ENCODE data around the gene CHI3L1.

Gene CHI3L1

GRCh38 chr1:203149188-203149840 lies 37.2 kb downstream of the CHI3L1 start:
- no peak for DNase-seq

- no peak for DNase-seq
Measured at GRCh38 chr1:203148579-203148978, 37.9 kb downstream of the CHI3L1 start.

GRCh38 chr1:203148127-203148526 lies 38.4 kb downstream of the CHI3L1 start:
- no peak for DNase-seq

GRCh38 chr1:203147376-203147775 lies 39.1 kb downstream of the CHI3L1 start:
- DNase-seq: no peak

- DNase-seq: no peak
Measured at GRCh38 chr1:203146537-203146936, 40.0 kb downstream of the CHI3L1 start.

- no peak for DNase-seq
Measured at GRCh38 chr1:203146042-203146369, 40.5 kb downstream of the CHI3L1 start.

GRCh38 chr1:203145321-203146041 lies 41.0 kb downstream of the CHI3L1 start:
- no peak for DNase-seq

GRCh38 chr1:203144661-203145060 lies 41.8 kb downstream of the CHI3L1 start:
- peak; percentile 32 for DNase-seq

GRCh38 chr1:203143641-203144040 lies 42.9 kb downstream of the CHI3L1 start:
- no peak for DNase-seq

- no peak for DNase-seq
Measured at GRCh38 chr1:203142684-203143408, 43.7 kb downstream of the CHI3L1 start.

GRCh38 chr1:203142124-203142523 lies 44.4 kb downstream of the CHI3L1 start:
- DNase-seq: no peak

GRCh38 chr1:203140743-203141520 lies 45.6 kb downstream of the CHI3L1 start:
- no peak for DNase-seq

GRCh38 chr1:203139976-203140475 lies 46.5 kb downstream of the CHI3L1 start:
- no peak for DNase-seq

GRCh38 chr1:203138066-203138465 lies 48.4 kb downstream of the CHI3L1 start:
- no peak for DNase-seq

- DNase-seq: no peak
Measured at GRCh38 chr1:203137324-203137723, 49.2 kb downstream of the CHI3L1 start.

GRCh38 chr1:203136409-203137042 lies 50.0 kb downstream of the CHI3L1 start:
- no peak for DNase-seq

- peak; percentile 23 for DNase-seq
Measured at GRCh38 chr1:203135636-203136305, 50.7 kb downstream of the CHI3L1 start.

GRCh38 chr1:203133970-203134725 lies 52.4 kb downstream of the CHI3L1 start:
- no peak for DNase-seq

- no peak for DNase-seq
Measured at GRCh38 chr1:203131548-203132200, 54.8 kb downstream of the CHI3L1 start.

GRCh38 chr1:203130358-203130985 lies 56.0 kb downstream of the CHI3L1 start:
- no peak for DNase-seq

Measured in EL (cell line).